ENCODE data around the gene VAC14.
A peak's percentile ranks its signal among the peaks of the same experiment; 100 is the strongest.
"Not testable (repeated sequence)": the region's sequence is repeated elsewhere in the genome, so short reads cannot be mapped to it uniquely, and the experiment has no call there.

Gene VAC14

DNA sequence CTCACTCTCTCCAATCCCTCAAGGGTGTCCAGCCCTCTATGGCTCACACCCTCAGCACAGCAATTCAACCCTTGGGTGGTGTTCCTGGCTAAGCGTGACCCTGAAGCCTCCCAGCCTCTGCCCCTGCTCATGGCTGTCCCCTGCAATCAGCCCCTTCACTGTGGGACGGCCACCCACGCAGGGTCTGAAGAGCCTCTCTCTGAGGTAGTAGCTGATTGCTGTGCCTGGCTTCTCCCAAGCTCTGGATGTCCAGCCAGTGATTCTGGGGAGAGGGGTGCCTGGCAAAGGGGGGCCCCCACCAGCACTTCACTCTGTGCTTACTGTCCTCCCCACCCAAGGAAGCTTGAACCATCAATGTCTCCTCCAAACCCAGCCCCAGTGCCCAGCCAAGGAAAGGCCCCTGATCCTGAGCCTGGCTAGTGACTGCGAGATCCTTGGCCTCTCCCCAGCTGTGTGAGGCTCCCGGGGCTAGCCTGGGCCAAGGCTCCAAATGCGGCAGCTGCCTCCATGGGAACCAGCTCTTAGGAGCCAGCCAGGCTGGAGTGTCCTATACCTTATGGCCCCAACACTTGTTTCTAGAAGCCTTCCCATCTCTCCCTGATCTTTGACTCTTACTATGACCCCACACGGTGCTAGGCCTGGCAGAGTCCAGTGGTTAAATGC is 125.0 kb downstream of the VAC14 start (continued):
- TF ChIP-seq, protein P1, sequence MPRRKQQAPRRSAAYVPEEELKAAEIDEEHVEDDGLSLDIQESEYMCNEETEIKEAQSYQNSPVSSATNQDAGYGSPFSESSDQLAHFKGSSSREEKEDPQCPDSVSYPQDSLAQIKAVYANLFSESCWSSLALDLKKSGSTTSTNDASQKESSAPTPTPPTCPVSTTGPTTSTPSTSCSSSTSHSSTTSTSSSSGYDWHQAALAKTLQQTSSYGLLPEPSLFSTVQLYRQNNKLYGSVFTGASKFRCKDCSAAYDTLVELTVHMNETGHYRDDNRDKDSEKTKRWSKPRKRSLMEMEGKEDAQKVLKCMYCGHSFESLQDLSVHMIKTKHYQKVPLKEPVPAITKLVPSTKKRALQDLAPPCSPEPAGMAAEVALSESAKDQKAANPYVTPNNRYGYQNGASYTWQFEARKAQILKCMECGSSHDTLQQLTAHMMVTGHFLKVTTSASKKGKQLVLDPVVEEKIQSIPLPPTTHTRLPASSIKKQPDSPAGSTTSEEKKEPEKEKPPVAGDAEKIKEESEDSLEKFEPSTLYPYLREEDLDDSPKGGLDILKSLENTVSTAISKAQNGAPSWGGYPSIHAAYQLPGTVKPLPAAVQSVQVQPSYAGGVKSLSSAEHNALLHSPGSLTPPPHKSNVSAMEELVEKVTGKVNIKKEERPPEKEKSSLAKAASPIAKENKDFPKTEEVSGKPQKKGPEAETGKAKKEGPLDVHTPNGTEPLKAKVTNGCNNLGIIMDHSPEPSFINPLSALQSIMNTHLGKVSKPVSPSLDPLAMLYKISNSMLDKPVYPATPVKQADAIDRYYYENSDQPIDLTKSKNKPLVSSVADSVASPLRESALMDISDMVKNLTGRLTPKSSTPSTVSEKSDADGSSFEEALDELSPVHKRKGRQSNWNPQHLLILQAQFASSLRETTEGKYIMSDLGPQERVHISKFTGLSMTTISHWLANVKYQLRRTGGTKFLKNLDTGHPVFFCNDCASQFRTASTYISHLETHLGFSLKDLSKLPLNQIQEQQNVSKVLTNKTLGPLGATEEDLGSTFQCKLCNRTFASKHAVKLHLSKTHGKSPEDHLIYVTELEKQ (tag by site-specific recombination; IDR thresholded peaks at IDR 0.05; ENCODE audit: borderline replicate concordance): no peak

DNA sequence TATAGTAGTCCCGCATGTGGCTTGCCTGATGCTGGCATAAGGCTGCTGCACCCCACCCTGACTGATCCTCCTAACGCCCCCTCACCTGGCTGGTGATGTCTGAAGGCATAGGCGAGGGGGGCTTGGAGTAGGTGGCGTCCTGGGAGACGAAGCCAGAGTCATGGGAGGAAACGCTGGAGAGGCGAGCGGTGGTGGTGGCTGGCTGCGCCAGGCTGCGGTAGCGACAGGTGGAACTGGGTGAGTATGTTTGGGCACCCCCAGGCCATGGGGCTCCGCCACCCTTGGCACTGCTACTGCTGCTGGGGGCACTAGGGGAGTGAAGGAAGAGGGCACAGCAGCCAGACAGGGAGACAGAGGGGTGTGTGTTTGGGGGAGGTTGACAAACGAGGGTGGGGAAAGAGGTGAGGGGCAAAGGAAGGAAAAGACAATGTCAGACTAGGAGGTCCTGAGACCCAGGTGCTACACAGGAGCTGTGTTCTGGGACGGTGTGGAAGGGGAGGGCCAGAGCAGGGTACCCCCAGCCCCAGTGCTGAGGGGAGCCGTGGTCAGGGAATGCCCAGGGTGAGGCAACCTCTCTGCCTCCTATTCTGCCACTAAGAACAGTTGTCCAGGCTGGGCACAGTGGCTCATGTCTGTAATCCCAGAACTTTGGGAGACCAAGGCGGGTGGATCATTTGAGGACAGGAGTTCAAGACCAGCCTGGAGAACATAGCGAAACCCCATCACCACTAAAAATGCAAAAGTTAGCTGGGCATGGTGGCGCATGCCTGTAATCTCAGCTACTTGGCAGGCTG is 126.5 kb downstream of the VAC14 start:
- TF ChIP-seq ZNF555 (tag by site-specific recombination; conservative IDR thresholded peaks at IDR 0.05) (no peak), SCRT1 (tag by site-specific recombination; IDR thresholded peaks at IDR 0.05; ENCODE audit: borderline replicate concordance) (peak; percentile 79), ZFP3 (tag by site-specific recombination; IDR thresholded peaks at IDR 0.05; ENCODE audit: low read depth) (no peak), SCRT2 (tag by site-specific recombination; IDR thresholded peaks at IDR 0.05) (peak; percentile 95)
- Histone ChIP-seq H3K9me3 (ENCODE audit: control insufficient read depth, insufficient read depth, low read depth, low read length) (no peaks in the 10 kb centered on the region), H3K27ac (ENCODE audit: extremely low read depth, low read depth, low read length) (no peak overlapping the region), H3K36me3 (ENCODE audit: control insufficient read depth in 2 of 2, insufficient read depth in 1 of 2, low read length in 2 of 2) (peaks cover 37 to 93% of the 10 kb centered on the region in 2 experiments), H3K4me3 (ENCODE audit: low read depth, low read length) (no peak overlapping the region), H3K4me1 (ENCODE audit: control insufficient read depth, insufficient read depth, low read length) (no peaks in the 10 kb centered on the region)
- POLR2A ChIA-PET: no interaction called here
- CTCF ChIA-PET: interaction anchor here (0.7 kb wide), 1 partner anchor 932 kb away, joined by 3 read pairs; no protein-coding TSS in a partner anchor

DNA sequence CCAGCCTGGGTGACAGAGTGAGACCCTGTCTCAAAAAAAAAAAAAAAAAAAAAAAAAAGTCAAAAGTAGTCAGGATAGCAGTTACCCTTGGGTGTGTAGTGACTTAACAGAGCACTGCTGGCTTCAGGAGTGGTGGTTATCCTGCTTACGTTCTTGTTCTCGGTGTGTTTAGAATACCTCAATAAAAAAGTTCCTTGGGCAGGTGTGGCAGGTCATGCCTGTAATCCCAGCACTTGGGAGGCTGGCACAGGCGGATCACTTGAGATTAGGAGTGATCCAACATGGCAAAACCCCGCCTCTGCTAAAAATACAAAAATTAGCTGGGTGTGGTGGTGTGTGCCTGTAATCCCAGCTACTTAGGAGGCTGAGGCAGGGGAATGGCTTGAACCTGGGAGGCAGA is 130.0 kb downstream of the VAC14 start:
- H3K9me3 ChIP-seq (ENCODE audit: control insufficient read depth, insufficient read depth, low read depth, low read length); H3K4me3 ChIP-seq (ENCODE audit: low read depth, low read length); CTCF ChIA-PET; H3K4me1 ChIP-seq (ENCODE audit: control insufficient read depth, insufficient read depth, low read length); H3K27ac ChIP-seq (ENCODE audit: extremely low read depth, low read depth, low read length); POLR2A ChIA-PET: not testable (repeated sequence)
- peaks cover 55 to 92% of the 10 kb centered on the region in 2 experiments for H3K36me3 ChIP-seq (ENCODE audit: control insufficient read depth in 2 of 2, insufficient read depth in 1 of 2, low read length in 2 of 2)

DNA sequence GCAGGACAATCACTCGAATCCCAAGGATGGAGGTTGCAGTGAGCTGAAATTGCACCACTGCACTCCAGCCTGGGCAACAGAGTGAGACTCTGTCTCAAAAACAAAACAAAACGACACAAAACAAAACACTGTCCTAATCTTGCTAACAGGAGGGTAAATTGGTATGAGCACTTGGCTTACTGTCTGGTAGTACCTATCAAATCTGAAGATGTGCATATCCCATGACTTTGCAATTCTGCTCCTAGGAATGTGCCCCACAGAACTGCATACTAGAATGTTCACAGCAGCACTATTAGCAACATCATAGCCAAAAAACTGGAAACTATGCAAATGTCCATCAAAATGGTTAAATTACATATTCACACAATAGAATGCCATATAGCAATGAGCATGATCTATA is 130.8 kb downstream of the VAC14 start:
- TF ChIP-seq ZNF140 (tag by site-specific recombination; IDR thresholded peaks at IDR 0.05) (peak; percentile 99), ZNF112 (tag by site-specific recombination; IDR thresholded peaks at IDR 0.05) (no peak)
- Histone ChIP-seq H3K9me3 (ENCODE audit: control insufficient read depth, insufficient read depth, low read depth, low read length) (no peaks in the 10 kb centered on the region), H3K4me3 (ENCODE audit: low read depth, low read length) (no peak overlapping the region), H3K4me1 (ENCODE audit: control insufficient read depth, insufficient read depth, low read length) (no peaks in the 10 kb centered on the region), H3K27ac (ENCODE audit: extremely low read depth, low read depth, low read length) (no peak overlapping the region), H3K36me3 (ENCODE audit: control insufficient read depth in 2 of 2, insufficient read depth in 1 of 2, low read length in 2 of 2) (peaks cover 52 to 93% of the 10 kb centered on the region in 2 experiments)
- ChIA-PET CTCF (no interaction called here), POLR2A (interaction anchor here (0.6 to 0.9 kb wide), 2 partner anchors 39 to 289 kb away, joined by 4 read pairs; no protein-coding TSS in a partner anchor)

DNA sequence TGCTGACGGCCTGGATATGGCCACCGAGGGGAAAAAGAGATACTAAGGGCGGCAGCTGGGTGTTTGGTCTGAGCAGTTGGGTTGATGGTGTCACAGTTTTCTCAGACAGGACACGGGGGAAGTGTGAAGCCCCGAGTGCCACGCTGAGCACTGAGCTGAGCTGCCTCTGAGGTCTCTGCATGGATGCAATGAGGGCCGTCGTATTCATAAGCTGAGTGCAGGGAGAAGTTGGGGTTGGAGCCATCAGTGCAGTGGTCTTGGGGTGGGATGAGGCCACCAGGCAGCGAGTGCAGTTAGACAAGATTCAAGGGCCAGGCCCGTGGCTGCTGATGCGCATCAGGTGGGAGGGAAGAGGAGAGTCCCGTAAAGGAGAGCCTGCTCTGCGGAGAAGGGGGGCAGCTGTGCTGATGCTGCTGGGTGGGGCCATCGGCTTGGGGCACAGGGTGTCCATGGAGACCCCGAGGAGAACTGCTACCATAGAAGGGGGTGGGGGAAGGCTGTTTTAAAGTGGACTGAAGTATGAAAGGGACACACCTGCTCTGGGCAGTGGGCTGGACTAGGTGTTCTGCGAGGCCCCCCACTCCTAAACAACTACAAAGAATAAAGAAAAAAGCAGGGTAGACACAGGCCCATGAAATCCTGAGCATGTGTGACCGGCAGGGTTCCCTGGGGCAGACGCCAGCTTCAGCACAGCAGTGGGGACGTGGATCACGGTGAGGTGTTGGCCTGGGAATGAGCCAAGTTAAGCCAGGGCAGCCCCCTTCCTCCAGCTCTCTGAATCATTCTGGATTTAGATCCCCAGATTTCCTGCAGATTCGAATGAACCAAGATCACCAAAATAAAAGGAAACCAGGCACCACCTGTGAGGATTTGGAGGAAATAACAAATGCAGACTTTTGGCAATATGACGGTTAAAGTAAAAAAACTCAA is 134.9 kb downstream of the VAC14 start:
- Histone ChIP-seq H3K4me1 (ENCODE audit: control insufficient read depth, insufficient read depth, low read length) (no peaks in the 10 kb centered on the region), H3K4me3 (ENCODE audit: low read depth, low read length) (no peak overlapping the region), H3K27ac (ENCODE audit: extremely low read depth, low read depth, low read length) (no peak overlapping the region), H3K36me3 (ENCODE audit: control insufficient read depth in 2 of 2, insufficient read depth in 1 of 2, low read length in 2 of 2) (peaks cover 32 to 77% of the 10 kb centered on the region in 2 experiments), H3K9me3 (ENCODE audit: control insufficient read depth, insufficient read depth, low read depth, low read length) (no peaks in the 10 kb centered on the region)
- ChIA-PET CTCF (no interaction called here), POLR2A (no interaction called here)
- TF ChIP-seq ZNF677 (tag by site-specific recombination; IDR thresholded peaks at IDR 0.05) (no peak), ZNF239 (tag by site-specific recombination; IDR thresholded peaks at IDR 0.05) (no peak), MZF1 (tag by site-specific recombination; IDR thresholded peaks at IDR 0.05; ENCODE audit: borderline replicate concordance) (no peak), ZNF37A (tag by site-specific recombination; IDR thresholded peaks at IDR 0.05) (no peak)
- TF ChIP-seq, protein P2, sequence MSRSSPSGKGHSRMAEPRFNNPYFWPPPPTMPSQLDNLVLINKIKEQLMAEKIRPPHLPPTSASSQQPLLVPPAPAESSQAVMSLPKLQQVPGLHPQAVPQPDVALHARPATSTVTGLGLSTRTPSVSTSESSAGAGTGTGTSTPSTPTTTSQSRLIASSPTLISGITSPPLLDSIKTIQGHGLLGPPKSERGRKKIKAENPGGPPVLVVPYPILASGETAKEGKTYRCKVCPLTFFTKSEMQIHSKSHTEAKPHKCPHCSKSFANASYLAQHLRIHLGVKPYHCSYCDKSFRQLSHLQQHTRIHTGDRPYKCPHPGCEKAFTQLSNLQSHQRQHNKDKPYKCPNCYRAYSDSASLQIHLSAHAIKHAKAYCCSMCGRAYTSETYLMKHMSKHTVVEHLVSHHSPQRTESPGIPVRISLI (tag by site-specific recombination; IDR thresholded peaks at IDR 0.05): no peak
- TF ChIP-seq, protein P3, sequence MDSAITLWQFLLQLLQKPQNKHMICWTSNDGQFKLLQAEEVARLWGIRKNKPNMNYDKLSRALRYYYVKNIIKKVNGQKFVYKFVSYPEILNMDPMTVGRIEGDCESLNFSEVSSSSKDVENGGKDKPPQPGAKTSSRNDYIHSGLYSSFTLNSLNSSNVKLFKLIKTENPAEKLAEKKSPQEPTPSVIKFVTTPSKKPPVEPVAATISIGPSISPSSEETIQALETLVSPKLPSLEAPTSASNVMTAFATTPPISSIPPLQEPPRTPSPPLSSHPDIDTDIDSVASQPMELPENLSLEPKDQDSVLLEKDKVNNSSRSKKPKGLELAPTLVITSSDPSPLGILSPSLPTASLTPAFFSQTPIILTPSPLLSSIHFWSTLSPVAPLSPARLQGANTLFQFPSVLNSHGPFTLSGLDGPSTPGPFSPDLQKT (IDR thresholded peaks at IDR 0.05; ENCODE audit: borderline replicate concordance, low read depth, low read length): no peak
- TF ChIP-seq, protein P4, sequence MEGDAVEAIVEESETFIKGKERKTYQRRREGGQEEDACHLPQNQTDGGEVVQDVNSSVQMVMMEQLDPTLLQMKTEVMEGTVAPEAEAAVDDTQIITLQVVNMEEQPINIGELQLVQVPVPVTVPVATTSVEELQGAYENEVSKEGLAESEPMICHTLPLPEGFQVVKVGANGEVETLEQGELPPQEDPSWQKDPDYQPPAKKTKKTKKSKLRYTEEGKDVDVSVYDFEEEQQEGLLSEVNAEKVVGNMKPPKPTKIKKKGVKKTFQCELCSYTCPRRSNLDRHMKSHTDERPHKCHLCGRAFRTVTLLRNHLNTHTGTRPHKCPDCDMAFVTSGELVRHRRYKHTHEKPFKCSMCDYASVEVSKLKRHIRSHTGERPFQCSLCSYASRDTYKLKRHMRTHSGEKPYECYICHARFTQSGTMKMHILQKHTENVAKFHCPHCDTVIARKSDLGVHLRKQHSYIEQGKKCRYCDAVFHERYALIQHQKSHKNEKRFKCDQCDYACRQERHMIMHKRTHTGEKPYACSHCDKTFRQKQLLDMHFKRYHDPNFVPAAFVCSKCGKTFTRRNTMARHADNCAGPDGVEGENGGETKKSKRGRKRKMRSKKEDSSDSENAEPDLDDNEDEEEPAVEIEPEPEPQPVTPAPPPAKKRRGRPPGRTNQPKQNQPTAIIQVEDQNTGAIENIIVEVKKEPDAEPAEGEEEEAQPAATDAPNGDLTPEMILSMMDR (tag by site-specific recombination; IDR thresholded peaks at IDR 0.05): no peak

Data from HEK293 (cell line).